GM03348 (cell line): ENCODE measurements around the gene FLCN.
"Not testable (repeated sequence)": the region's sequence is repeated elsewhere in the genome, so short reads cannot be mapped to it uniquely, and the experiment has no call there.

Source experiments
- DNase-seq: peaks from one replicate; pipeline ENCODE4 v3.0.0; 2012; ENCODE audit warnings: low spot score

Gene FLCN

DNA sequence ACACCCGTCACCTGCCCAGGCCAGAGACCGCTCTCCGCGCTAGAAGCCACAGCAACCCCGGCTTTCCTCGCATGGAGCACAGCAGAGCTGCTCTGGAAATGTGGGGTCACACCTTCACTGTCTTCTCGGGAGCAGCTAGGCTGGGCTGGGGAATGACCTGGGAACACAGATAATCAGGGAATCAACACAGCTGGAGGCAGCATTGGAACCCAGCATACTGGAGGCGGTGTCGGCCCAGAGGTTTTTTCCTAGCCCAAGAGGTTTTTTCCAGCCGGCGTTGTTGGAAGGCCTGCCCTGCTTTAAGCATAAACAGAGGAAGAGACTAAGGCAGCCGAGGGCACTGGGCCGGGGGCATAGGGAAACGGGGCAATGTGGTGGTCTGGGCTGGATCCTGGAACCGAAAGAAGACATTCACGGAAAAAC, 30.0 kb downstream of the FLCN start:
- DNase-seq, result no peak

DNA sequence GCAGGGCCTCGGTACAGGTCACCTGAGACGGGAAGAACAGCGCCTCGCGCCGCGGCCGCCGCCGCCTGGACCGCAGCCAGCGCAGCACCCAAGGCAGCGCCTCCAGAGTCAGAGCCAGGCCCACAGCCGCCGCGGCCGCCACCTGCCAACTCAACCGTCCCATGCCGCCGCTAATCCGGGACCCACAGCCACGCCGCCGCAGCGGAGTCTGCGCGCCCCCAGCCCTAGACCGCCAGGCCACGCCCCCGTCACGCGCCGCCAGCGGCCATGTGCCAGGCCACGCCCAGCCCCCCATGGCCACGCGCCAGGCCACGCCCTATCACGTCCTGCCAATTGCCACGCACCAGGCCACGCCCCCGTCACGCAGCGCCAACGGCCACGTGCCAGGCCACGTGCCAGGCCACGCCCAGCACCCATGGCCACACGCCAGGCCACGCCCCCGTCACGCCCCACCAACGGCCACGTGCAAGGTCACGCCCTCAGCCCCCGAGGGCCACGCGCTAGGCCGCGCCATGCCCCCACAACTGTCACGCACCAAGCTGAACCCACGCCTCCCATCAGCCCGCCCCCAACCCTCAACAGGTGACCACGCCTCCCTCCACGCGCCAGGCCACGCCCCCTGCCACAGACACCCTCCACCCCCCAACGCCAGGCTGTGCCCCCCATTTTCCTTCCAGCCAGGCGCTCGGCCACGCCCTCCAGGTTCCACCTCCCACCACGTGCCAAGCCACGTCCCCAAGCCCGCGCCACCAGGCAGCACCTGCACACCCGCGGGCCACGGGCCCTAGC, 30.6 kb downstream of the FLCN start, which contains the start of gene PLD6:
PLD6 (minus strand) TSS at position 210 of the 789 bp plus-strand sequence; CDS start at position 163, 47 bp downstream.
- DNase-seq, result peak; percentile 84

DNA sequence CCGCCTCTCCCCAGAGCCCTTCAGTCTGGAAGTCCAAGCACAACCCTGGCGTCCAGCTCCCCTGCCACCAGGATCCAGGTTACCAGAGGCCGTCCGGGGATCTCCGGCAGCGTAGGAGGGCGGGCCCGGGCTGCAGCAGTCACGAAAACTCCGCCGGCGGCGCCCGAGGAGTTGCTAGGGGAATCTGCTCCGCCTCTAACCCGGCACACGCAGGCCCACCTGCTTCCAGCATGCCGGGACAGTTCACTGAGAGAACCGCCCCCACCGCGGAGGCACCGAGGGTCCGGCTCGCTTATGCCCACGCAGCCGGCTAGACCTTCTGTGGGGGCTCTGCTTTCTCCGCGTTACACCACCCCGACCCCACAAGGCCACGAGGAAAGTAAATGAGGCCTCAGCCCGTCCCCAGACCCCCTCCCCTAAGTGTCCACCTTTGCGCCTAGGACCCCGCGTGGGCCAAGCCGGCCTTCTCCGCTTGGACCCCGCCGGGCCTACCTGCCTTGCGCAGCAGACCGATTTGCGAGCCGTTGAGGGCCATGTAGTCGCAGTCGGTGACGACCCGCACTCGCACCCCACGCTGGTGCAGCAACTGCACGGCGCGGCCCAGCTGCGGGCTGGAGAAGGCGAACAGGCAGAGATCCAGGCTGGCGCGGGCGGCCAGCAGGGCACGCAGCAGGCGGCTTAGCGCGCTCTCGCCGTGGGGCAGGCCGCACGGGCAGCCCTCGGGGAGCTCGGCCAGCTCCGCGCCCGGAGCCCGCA, 31.4 kb downstream of the FLCN start:
- peak; percentile 87 for DNase-seq

DNA sequence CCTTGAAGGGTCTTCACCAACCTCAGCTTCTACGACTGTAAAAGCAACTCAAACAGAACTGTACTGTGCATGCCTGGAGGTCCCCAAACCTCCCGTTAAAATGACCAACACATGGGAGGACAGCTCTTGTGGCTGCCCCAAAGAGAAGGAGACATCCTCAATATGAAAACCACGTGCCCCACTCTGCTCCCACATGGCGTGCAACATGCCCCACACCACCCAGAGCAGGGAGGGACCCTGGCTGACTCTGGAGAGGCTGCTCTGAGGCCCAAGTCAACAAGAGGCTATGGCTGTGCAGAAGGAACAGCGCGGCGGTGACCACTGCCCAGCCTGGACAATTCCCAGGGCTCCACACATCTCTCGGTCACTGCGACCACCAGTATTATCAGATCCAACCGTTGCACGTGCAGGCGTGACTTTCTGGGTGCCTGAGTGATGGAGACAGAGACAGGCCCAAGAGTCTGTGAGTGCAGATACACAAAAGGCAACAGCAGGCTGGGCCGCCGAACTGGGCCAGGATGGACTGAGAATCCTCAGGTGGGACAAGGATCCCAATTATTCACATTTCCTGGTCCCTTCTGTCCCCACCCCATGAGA, 32.2 kb downstream of the FLCN start:
- no peak for DNase-seq

GRCh38 chr17:17204041-17204591, 32.9 kb downstream of the FLCN start:
- DNase-seq, result no peak

GRCh38 chr17:17203173-17203730, 33.7 kb downstream of the FLCN start:
- no peak for DNase-seq

- DNase-seq, result no peak
Measured at GRCh38 chr17:17201907-17202306, 35.1 kb downstream of the FLCN start.

DNA sequence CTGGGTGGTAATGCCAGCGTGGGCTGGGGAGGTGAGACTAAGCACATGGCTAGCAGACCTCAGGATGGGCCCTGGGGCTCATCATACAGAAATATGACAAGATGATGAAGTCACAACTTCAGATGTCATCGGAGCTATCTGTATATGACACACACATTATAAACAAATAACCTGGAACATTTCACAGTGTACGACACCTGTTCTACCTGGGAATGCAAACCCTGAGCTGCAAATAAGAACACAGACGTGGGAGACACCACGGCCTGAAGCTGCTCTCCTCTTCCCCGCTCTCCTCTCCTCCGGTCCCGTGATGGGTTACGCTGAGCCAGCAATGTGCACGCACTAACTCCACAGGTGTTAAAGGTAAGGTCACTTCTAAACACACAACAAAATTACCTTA, 35.7 kb downstream of the FLCN start:
- DNase-seq, result no peak

DNA sequence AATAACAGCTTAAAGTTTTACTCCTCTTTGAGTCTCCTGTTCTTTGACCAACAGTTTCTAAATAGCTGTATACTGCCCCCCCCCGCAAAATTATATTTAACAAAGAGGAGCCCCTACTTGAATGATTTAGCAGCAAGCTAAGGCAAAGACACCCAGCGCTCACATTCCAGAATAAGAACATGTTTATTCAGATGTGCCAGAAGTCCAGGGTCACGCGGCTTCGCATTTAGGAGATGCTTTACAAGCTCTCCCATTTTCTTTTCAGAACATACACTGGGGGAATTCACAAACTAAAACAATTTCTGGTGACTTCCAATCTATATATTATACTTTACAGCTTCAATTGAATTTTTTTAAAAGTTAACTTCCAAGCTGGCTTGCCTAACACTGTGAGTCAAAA, 36.1 kb downstream of the FLCN start:
- DNase-seq, result no peak

GRCh38 chr17:17200311-17200710, 36.7 kb downstream of the FLCN start:
- DNase-seq, result no peak

DNA sequence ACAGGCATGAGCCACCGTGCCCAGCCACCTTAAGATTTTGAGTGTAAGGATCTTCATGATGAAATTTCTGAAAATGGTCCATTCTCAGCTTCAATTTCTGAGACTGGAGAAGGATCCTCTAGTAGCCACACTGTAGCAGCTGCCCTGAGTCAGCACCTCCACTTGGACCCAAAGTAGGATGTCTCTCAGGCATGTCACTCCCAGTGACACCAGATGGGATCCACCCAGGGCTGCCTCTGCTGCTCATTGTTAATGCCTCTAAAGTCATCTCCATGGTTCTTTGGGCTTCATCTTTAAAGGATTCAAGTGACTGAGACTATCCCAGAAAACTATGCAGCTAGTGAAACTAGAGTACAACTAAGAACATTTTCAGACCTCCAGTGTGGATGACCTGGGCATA, 38.7 kb downstream of the FLCN start:
- no peak for DNase-seq

DNA sequence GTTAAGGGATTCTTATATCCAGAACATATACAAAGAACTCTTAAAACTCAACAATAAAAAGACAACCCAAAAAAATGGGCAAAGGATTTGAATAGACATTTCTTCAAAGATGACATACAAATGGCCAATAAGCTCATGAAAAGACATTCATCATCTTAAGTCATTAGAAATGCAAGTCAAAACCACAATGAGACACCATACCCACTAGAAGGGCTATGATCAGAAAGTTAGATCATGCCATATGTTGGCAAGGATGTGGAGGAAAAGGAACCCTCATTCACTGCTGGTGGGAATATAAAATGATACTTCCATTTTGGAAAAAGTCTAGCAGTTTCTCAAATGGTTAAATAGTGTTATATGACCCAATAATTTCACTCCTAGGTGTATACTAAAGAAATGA, 40.2 kb downstream of the FLCN start:
- no peak for DNase-seq

DNA sequence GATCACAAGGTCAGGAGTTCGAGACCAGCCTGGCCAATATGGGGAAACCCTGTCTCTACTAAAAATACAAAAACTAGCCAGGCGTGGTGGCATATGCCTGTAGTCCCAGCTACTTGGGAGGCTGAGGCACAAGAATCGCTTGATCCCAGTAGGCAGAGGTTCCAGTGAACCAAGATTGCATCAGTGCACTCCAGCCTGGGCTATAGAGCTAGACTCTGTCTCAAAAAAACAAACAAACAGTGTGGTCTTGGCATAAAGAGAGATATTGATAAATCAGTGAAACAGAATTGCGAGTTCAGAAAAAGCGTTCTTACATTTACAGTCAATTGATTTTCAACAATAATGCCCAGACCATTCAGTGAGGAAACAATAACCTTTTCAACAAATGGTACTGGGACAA, 41.5 kb downstream of the FLCN start:
- DNase-seq, result not testable (repeated sequence)

DNA sequence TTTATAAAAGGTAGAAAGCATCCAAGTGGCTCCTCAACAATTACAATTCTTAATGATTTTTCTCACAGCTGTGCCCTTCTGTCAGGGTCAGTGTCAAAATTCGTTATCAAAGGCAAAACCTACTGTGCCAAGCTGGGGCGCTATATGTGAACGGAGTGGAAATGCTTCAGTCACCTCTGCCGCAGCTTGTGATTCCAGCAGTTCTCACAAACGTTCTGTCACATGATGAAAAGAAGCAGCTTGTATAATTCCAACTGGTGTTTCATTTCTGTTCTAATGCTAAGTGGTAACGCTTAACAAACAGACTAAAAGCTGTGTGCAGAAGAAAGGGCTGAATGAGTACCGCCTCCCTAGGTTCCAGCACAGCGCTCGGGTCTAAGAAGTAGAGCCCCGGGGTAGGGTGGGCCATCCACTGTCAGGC, 45.0 kb downstream of the FLCN start:
- DNase-seq, result no peak

DNA sequence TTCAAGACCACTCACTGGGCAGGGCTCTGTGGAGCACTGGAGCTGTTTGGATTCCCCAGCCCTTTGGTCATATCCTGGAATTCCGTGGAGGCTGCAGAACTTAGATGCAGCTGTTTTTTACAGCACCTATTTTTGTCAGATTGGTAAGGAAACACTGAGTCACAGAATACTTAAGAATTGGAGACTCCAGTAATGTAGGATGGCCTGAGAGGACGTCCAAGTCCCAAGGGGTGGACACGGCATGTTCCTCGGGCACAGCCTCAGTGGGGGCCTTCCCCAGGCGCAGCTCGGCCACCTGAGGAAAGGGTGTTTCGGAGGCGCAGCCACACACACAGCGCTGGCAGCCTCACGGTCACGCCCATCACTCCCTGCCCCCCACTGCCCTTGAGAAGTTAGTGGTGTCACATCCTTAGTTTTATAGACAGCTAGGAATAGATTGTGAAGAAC, 45.6 kb downstream of the FLCN start:
- DNase-seq, result peak; percentile 83

GRCh38 chr17:17190188-17190587, 46.8 kb downstream of the FLCN start:
- no peak for DNase-seq

- DNase-seq, result no peak
Measured at GRCh38 chr17:17189559-17189958, 47.4 kb downstream of the FLCN start.

DNA sequence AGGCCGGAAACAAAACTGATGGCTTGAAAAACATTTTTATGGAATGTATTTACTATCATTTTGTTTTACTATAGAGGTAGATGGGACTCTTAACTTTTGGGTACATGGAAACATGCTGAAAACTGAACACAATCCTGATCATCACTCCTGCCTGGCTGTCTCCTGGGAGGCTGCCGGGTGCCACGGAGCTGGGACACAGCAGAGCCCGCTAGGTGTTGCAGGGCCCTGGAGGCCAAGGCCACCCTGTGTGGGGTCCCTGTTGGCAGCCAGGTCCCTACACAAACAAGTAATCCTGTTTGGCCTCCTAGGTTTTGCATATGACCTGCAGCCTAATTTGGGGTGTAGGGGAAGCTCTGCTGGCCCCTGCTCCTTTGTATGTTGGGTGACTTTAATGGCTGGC, 48.4 kb downstream of the FLCN start:
- no peak for DNase-seq

GRCh38 chr17:17186551-17187505, 50.1 kb downstream of the FLCN start:
- peak; percentile 44 for DNase-seq

DNA sequence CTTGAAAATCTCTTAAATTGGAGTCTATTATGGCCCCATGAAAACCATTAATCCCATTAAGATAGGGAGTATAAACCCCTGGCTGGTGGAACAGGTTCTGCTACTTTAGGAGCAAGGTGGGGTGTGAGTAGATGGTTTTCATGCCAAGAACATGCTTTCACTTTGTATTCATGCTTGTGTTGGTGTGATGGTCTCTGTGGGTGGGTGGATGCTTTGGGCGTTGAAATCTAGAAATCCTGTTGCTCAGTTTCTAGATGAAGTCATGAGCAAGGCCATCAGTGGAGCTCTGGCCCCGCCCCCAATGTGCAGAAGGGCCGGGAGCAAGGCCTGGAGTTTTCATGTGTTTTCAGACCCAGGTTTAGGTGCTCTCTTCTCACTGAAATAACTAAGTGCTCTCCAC, 50.9 kb downstream of the FLCN start:
- no peak for DNase-seq
